GM11168 (cell line): Measurements from ENCODE around the gene PER2.

Experiments
- in situ Hi-C: fragments of 300-500 bp; cut with MboI; formaldehyde crosslinking; loops from one replicate; pipeline ENCODE4 v1.12.0; 2022; ENCODE audit warnings: low sequenced_read_pairs; ENCODE audit not compliant: unreplicated experiment

PER2 gene

GRCh38 chr2:238203973-238204683 is 84.3 kb downstream of the PER2 start:
- in situ Hi-C loops = no loop called here

DNA sequence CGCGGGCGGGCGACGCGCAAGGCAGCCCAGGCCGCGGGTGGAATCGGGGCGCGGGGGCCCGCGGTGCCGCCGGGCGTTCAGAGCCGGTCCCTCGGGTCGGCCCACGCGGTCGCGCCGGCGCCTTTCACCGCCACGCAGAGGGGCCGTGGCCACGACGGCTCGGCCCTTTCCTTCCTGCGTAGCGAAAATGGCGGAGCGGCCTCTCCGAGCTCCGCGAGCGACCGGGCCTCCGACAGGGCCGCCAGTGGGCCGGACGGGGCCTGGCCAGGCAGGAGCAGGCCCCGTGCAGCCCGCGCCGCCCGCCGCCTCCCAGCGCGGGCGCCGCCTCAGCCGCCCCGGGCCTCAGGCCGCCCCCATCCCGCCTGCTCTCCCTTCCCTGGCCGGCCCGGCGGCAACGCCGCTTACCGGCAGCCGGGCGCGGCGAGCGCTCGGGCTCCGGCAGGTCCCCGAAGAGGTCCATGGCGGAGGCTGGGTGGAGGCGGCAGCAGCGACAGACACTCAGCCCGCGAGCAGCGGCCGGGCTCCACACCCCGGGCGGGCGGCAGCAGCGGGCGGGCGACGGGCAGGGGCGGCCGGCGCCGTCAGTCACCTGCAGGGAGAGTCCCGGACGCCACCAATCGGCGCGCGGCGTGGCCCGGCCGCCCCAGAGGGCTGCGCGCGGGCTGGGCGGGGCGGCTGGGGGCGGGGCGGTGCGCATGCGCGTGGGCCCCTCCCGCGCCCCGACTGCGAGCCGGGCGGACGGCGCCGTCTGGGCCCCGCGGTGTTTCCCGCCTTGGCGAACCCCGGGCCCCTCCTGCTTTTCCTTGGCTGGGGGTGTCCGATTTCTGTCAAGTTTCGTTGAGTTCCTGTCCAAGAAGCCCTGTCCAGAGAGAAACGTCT is 85.1 kb downstream of the PER2 start, which contains the start of gene ILKAP:
TSS of gene ILKAP (minus strand) at position 602 of the 879 bp plus-strand sequence. CDS start at position 460, 142 bp downstream.
- in situ Hi-C loops = no loop called here

DNA sequence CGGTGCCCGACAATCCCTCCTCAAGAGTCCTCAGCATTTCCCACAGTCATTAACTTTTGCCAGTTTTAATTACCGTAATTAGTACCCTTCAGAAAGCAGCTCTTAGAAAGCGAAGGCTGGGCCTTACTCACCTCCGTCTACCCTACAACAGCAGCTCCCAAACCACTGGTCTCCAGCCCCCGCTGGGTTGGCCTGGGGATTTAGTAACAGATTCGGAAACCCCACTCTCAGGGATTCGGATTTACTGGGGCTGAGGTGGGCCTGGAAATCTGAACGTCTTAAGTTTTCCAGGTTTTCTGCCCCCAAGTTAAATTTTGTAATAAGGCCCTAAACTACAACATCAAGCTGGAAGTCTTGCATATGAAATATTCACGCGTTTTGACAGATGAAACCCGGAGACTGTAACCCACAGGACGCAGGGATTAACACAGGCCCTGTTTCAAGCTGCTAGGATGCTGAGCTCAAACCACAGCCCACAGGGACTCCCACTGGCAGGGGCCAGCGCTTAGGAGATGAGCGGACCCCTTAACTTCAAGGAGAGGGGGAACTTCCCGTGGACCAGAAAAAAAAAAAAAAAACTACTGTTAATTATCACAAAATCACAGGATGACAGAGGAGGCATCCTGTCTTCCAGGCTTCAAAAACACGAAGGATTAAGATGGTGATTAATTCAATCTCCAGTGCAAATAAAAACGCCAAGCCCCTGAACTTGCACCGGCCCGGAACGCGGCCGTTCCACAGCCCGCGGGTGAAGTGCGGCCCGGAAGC is 85.9 kb downstream of the PER2 start:
- in situ Hi-C loops = no loop called here
